ENCODE results near the gene TMEM203.

- no peak for TF ChIP-seq CTCF (IDR thresholded peaks at IDR 0.05; ENCODE audit: low read depth, low read length)
- TF ChIP-seq EZH2phosphoT487 (IDR thresholded peaks at IDR 0.05; ENCODE audit: low read depth): no peak
Measured at GRCh38 chr9:137178201-137178938, 27.1 kb downstream of the TMEM203 start.

All from OCI-LY3 (cell line).